ENCODE measurements around the gene SNW1. TPM values are rescaled to one million over a fixed set of nuclear protein-coding genes. Genes with fewer than 3 reads are reported as not detected.

The SNW1 gene
- total RNA-seq = 10 to 100 TPM; 39.3 to 71.7 (median 51.0) TPM

DNA sequence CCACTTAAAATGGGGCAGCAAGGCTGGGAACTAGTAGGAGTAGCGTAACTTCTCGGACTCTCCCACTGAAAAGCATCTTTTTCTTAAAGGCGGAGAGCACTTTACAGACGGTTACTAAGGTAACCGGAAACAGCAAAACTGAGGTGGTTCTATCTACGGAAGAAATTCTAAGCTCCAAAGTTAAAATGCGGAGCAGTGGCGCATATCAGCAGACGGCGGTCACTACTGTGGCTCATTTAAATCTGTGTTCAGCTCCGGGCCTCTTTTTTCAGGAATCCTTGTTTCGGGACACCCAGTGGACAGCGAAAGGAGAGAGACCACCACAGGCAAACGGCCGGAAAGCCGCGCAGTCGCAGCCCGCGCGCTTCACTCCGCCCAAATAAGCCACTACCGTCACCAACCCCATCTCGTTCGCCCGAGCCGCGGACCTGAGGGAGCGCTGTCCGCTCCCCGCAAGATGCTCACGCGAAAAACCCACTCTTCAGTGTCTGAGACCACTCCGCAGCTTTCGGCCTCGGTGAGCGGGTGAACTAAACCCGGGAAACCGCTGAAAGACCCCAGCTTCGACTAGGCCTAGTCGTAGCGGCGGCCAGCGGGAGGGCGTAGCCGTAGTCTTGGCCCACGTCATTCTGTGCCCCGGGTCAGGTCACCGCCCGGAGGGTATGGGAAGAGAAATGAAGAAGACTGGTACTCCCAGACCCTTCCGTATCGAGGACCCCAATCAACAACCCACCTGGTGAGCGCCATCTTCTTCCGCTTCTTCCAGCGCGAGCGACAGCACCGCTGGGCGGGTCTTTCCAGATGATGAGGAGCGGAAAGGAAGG lies at the start of gene SNW1:
TSS of gene SNW1 (minus strand) at position 776 of the 824 bp plus-strand sequence. CDS start at position 747, 29 bp downstream.
- DNase-seq (ENCODE audit: low spot score) (peak; percentile 48), ATAC-seq (ENCODE audit: low FRiP score) (peak; percentile 96)
- TF ChIP-seq, protein P1, sequence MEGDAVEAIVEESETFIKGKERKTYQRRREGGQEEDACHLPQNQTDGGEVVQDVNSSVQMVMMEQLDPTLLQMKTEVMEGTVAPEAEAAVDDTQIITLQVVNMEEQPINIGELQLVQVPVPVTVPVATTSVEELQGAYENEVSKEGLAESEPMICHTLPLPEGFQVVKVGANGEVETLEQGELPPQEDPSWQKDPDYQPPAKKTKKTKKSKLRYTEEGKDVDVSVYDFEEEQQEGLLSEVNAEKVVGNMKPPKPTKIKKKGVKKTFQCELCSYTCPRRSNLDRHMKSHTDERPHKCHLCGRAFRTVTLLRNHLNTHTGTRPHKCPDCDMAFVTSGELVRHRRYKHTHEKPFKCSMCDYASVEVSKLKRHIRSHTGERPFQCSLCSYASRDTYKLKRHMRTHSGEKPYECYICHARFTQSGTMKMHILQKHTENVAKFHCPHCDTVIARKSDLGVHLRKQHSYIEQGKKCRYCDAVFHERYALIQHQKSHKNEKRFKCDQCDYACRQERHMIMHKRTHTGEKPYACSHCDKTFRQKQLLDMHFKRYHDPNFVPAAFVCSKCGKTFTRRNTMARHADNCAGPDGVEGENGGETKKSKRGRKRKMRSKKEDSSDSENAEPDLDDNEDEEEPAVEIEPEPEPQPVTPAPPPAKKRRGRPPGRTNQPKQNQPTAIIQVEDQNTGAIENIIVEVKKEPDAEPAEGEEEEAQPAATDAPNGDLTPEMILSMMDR (IDR thresholded peaks at IDR 0.05) = no peak

DNA sequence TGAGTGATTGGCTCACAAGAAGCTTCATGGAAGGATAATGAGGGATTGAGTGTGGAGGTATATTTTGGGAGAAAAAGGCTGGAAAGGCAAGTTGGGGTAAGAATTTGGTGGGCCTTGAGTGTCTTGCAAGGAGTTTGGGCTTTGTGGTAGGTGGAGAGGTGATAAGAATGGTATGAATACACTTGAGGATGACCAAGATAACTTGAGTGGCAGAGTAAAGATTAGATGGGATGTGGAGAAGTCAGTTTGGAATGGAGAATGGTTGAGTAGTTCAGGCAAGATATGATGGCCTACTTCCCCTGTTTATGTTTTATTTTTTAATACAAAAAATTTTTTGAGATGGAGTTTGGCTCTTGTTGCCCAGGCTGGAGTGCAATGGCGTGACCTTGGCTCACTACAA lies 48.1 kb upstream of the SNW1 start:
- ATAC-seq (ENCODE audit: low FRiP score) = no peak
- no peak for DNase-seq (ENCODE audit: low spot score)
- TF ChIP-seq, protein P1 (IDR thresholded peaks at IDR 0.05) = no peak

DNA sequence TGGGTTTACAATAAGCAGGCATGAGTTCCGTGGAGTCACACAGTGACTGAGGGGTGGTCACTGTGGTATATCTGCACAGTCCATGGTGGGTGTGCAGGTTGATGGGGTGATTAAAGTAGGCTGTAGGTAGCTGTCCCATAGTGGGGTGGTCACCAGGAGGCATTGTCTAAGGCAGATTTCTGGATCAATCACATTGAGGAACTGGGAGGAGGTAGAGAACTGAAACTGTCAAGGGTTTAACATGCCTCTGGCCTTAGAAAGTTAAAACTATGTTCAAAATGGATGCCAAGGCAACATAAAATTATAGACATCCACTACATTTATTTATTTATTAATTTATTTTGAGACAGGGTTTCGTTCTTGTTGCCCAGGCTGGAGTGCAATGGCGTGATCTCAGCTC lies 47.3 kb upstream of the SNW1 start:
- TF ChIP-seq, protein P1 (IDR thresholded peaks at IDR 0.05) = no peak
- no peak for ATAC-seq (ENCODE audit: low FRiP score)
- DNase-seq (ENCODE audit: low spot score) = no peak

DNA sequence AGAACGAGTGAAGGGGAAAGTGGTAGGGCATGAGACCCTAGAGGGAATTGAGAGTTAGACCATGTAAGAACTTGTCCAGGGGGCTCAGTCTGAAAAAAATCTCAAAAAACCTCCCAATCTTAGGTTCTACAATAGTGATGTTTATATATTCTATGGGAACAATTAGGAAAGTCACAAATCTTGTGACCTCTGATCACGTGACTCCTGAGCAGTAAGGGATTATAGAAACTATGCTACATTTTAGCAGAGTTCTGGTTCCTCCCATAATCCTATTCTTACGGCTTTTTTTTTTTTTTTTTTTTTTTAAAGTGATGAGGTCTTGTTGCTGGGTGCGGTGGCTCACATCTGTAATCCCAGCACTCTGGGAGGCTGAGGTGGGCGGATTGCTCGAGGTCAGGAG lies 44.8 kb upstream of the SNW1 start:
- TF ChIP-seq, protein P1 (IDR thresholded peaks at IDR 0.05) = no peak
- DNase-seq (ENCODE audit: low spot score) = no peak
- ATAC-seq (ENCODE audit: low FRiP score) = no peak

DNA sequence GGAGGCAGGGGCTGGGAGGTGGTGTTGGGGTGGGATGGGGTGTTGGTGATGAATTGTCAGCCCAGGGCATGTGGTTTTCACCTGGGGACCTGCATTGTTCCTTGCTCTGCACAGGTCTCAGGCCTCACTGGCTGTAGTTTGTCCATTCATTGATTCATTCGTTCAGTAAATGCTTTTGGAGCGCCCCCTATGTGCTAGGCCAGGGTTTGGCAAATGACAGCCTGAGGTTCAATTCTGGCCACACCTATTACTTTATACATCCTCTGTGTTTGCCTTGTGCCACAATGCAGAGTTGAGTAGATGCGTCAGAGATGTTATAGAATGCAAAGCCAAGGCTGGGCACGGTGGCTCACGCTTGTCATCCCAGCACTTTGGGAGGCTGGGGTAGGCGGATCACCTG lies 43.6 kb upstream of the SNW1 start:
- DNase-seq (ENCODE audit: low spot score) (no peak), ATAC-seq (ENCODE audit: low FRiP score) (no peak)
- TF ChIP-seq, protein P1 (IDR thresholded peaks at IDR 0.05) = no peak

DNA sequence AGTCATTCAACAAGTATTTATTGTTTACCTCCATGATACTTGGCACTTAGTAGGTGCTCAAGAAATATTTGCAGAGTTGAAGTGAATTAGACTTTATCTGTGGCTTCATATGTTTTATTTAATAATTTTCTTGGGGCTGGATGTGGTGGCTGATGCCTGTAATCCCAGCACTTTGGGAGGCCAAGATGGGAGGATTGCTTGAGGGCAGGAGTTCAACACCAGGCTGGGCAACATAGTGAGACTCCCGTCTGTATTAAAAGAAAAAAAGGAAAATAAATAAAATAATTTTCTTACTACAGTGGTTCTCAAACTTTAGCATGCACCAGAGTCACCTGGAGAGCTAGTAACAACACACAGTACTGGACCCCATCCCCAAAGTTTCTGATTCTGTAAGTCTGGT lies 39.9 kb upstream of the SNW1 start:
- TF ChIP-seq, protein P1 (IDR thresholded peaks at IDR 0.05) = no peak
- DNase-seq (ENCODE audit: low spot score) (no peak), ATAC-seq (ENCODE audit: low FRiP score) (no peak)
